HG02943 (cell line): ENCODE data around the gene ZNF214.
"Not testable (repeated sequence)": the region's sequence is repeated elsewhere in the genome, so short reads cannot be mapped to it uniquely, and the experiment has no call there.

Experiments used
- ATAC-seq: cut with Tn5 transposase; IDR thresholded peaks from one replicate; pipeline ENCODE4 v1.9.1; 2021; ENCODE audit warnings: mild to moderate bottlenecking, low read depth, moderate library complexity; ENCODE audit not compliant: unreplicated experiment

ZNF214 gene

GRCh38 chr11:6991227-6991626 lies 28.9 kb downstream of the ZNF214 start:
- ATAC-seq, result no peak

DNA sequence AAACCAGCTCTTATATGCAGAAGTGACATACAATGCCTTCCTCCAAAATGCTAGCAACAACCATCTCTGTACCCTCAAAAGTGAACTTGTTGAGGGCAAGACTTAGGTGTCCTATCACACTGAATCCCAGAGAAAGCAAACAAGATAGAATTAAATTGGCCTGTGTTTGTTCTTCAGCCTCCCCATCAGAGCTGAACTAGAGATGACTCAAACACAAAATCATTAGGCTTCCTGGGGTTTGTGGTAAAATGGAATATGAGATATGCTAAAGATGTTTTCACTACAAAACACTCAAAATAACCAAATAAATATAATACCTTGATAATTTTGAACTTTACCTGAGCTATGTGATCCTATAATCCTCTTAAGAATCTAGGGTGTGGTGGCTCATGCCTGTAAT lies 31.6 kb downstream of the ZNF214 start:
- ATAC-seq, result no peak

- no peak for ATAC-seq
These were observed 33.7 kb downstream of the ZNF214 start for GRCh38 chr11:6986487-6986886.

DNA sequence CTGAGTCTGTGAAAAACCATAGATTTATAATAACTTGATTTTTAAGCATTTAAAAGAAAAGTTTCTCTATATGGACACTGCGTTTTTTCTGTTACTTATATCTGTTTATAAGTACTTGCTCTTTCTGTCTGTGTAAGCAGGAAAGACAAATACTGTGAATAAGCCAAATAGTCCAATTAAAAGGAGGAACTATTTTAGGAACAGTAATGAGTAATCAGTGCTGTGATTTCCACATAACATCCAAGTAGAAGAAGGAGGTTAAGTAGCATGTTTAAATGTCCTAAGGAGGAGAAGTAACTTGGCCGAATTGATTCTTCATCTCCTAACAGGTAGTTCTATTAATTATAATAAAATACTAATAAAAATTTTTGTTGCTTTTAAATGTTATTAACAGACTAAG lies 40.8 kb downstream of the ZNF214 start:
- no peak for ATAC-seq

DNA sequence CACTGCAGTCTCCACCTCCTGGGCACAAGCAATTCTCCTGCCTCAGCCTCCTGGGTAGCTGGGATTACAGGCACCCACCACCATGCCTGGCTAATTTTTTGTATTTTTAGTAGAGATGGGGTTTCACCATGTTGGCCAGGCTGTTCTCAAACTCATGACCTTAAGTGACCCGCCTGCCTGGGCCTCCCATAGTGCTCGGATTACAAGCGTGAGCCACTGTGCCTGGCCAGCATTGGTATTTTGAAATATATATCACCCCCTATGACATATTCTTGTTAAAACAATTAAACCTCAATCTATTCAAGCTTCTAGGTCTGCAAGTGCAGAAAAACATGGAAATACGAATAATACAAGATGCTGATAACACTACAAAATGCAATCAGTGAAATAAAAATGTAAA lies 50.3 kb downstream of the ZNF214 start:
- not testable (repeated sequence) for ATAC-seq

DNA sequence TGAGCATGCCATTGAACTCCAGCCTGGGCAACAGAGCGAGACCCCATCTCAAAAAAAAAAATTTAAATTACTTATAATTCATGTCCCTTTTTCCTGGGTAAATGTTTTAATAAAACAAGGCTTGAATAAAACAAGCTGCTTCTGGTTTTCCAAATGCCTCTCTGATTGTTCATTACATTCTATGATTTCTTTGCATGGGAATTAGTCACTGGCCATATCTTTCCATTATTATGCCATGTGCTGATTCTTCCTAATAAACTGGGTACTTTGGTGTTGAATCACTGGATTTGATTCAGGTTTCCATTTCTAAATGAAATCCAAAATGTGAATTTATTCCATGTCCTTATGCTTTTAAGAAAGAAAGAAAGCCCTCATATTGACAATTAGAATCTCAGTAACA lies 51.3 kb downstream of the ZNF214 start:
- no peak for ATAC-seq

DNA sequence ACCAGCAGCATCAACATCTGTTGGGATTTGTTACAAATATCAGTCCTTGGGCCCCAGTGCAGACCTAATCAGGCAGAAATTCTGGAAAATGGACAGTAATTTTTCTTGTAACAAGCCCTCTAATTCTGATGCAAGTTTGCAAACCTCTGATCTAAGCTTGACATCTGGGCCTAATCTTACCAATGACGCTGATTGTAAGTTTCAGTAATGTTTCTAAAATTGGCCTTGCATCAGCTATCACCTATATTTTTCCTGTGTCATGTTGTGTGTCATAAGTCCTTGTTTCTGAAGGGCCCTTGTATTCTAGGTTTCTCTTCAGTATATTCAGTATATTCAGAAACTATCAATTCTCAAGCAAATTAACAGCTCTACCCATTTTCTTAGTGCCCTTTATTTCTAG lies 57.5 kb downstream of the ZNF214 start:
- ATAC-seq, result no peak

GRCh38 chr11:6962141-6962540 lies 58.0 kb downstream of the ZNF214 start:
- no peak for ATAC-seq

GRCh38 chr11:6954248-6954647 lies 65.9 kb downstream of the ZNF214 start:
- not testable (repeated sequence) for ATAC-seq
